H1 (cell line): Measurements from ENCODE around the gene MYLK4. TPM values are rescaled to one million over a fixed set of nuclear protein-coding genes. Genes with fewer than 3 reads are reported as not detected.

ENCODE experiments used
- CBX5 ChIP-seq: fragments of 300-800, 300-1000 bp; sonication (generic); IDR thresholded peaks from 2 replicates; pipeline ENCODE4 v1.7.1; 2016; ENCODE audit warnings: antibody characterized with exemption, low read length, low read depth
- CEBPB ChIP-seq: IDR thresholded peaks from 2 replicates; pipeline ENCODE4 v1.6.1; 2012; ENCODE audit warnings: low read depth, low read length
- GTF2F1 ChIP-seq: IDR thresholded peaks from 2 replicates; pipeline ENCODE4 v1.6.1; 2012; ENCODE audit warnings: low read depth, low read length, improper control_type of control experiment, borderline replicate concordance
- KDM1A ChIP-seq: fragments of 200-600, 300-600 bp; sonication (generic); IDR thresholded peaks from 2 replicates; pipeline ENCODE4 v1.7.1; 2016; ENCODE audit warnings: mild to moderate bottlenecking, low read length, borderline replicate concordance
- KDM4A ChIP-seq: IDR thresholded peaks from one replicate; pipeline ENCODE4 v1.7.1; 2012; ENCODE audit warnings: low read depth, mild to moderate bottlenecking, moderate library complexity, low read length, inconsistent platforms; ENCODE audit not compliant: severe bottlenecking
- NANOG ChIP-seq: IDR thresholded peaks from 2 replicates; pipeline ENCODE4 v1.6.1; 2011; ENCODE audit warnings: low read length, low read depth, mild to moderate bottlenecking, inconsistent platforms; ENCODE audit not compliant: insufficient read depth, poor library complexity, severe bottlenecking
- RAD21 ChIP-seq, 2 experiments: IDR thresholded peaks in 1 of 2; conservative IDR thresholded peaks in 1 of 2; 2 replicates each; pipeline ENCODE4 v1.6.1; 2011; ENCODE audit warnings: low read depth in 2 of 2, low read length in 2 of 2, improper control_type of control experiment in 1 of 2, inconsistent platforms in 1 of 2, mild to moderate bottlenecking in 1 of 2, moderate library complexity in 1 of 2
- RBBP5 ChIP-seq: IDR thresholded peaks from 2 replicates; pipeline ENCODE4 v1.7.1; 2012; ENCODE audit warnings: low read depth, mild to moderate bottlenecking, inconsistent platforms, low read length, moderate library complexity, borderline replicate concordance
- RXRA ChIP-seq: IDR thresholded peaks from 2 replicates; pipeline ENCODE4 v1.6.1; 2011; ENCODE audit warnings: low read depth, mild to moderate bottlenecking, low read length, moderate library complexity; ENCODE audit not compliant: insufficient read depth
- SIRT6 ChIP-seq: IDR thresholded peaks from one replicate; pipeline ENCODE4 v1.7.1; 2012; ENCODE audit warnings: low read length, inconsistent platforms
- SRF ChIP-seq: IDR thresholded peaks from 2 replicates; pipeline ENCODE4 v1.6.1; 2011; ENCODE audit warnings: mild to moderate bottlenecking, low read depth, low read length, moderate library complexity
- TAF1 ChIP-seq: IDR thresholded peaks from 2 replicates; pipeline ENCODE4 v1.6.1; 2011; ENCODE audit warnings: mild to moderate bottlenecking, low read depth, low read length
- polyA plus RNA-seq, 7 experiments: library from polyadenylated mRNA; depleted of rRNA in 3 of 7; stranded (reverse) in 5 of 7; unstranded in 2 of 7; fragments of >200 nt in 5 of 7; fragments of 200-250 nt in 2 of 7; gene quantifications; 1 replicate in 5 of 7; 2 replicates in 1 of 7; 4 replicates in 1 of 7; pipeline versions ENCODE4 v1.2.1 to v1.2.3, GENCODE V29; 2011 to 2013; ENCODE audit warnings: missing spikeins in 2 of 7, mixed read lengths in 2 of 7
- total RNA-seq: library from RNA; stranded (reverse); fragmentation: NEBNext Ultra II Directional; extraction: Animal tissue kit (Norgen Biotek cat#: 25700); gene quantifications from 2 replicates; pipeline ENCODE4 v1.2.1, GENCODE V29; 2021
- TF ChIP-seq, protein P1 (sequence below): IDR thresholded peaks from 2 replicates; pipeline ENCODE4 v1.6.1; 2012; ENCODE audit warnings: inconsistent platforms
- TF ChIP-seq, protein P2 (sequence below): IDR thresholded peaks from 2 replicates; pipeline ENCODE4 v1.6.1; 2012; ENCODE audit warnings: low read length, inconsistent platforms

The MYLK4 gene
- total and polyA plus RNA-seq, 2 of the 8 experiments (the other 6 are each of a cell fraction or from before 2014, with no cell fraction given), result 0.11 to 0.17 TPM

DNA sequence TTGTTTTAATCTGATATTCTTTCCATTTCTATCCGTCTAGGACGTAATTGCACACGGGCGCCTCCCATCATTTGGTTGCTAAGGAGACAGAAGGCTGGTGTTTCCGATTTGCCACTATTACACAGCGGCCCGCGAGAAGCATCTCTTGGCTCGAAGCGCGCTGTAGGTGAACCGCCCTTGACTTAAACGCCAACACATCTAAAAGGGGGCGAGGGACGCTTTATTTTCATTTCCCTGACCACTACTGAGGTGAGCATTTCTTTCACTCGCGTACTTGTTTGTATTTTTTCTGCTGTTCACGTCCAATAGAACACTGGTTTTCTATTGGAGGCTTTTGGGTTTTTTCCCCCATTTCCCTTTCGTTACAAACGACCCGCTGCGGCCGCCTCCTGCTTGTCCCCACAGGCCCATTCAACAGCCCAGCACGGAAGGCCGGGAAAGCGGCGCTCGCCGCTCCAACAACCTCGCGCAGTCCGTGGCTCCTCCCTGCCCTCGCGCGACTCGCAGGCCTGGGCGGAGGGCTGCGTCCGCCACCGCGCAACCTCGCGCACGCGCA, 14.0 kb upstream of the MYLK4 start (continued):
- TF ChIP-seq NANOG, result no peak
- TF ChIP-seq KDM1A, result no peak
- TF ChIP-seq, protein P1, sequence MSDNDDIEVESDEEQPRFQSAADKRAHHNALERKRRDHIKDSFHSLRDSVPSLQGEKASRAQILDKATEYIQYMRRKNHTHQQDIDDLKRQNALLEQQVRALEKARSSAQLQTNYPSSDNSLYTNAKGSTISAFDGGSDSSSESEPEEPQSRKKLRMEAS, result no peak
- TF ChIP-seq GTF2F1, result no peak
- peak; percentile 59 for TF ChIP-seq TAF1
- TF ChIP-seq KDM4A, result no peak
- TF ChIP-seq CBX5, result no peak
- TF ChIP-seq, protein P2, sequence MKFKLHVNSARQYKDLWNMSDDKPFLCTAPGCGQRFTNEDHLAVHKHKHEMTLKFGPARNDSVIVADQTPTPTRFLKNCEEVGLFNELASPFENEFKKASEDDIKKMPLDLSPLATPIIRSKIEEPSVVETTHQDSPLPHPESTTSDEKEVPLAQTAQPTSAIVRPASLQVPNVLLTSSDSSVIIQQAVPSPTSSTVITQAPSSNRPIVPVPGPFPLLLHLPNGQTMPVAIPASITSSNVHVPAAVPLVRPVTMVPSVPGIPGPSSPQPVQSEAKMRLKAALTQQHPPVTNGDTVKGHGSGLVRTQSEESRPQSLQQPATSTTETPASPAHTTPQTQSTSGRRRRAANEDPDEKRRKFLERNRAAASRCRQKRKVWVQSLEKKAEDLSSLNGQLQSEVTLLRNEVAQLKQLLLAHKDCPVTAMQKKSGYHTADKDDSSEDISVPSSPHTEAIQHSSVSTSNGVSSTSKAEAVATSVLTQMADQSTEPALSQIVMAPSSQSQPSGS, result no peak
- TF ChIP-seq RAD21 (IDR thresholded peaks at IDR 0.05 in 1 of 2, conservative IDR thresholded peaks at IDR 0.05 in 1 of 2; ENCODE audit: low read depth in 2 of 2, low read length in 2 of 2), result no peak
- TF ChIP-seq RBBP5, result no peak
- no peak for TF ChIP-seq SRF
- no peak for TF ChIP-seq CEBPB
- no peak for TF ChIP-seq RXRA
- no peak for TF ChIP-seq SIRT6
